HG02970 (cell line): Measurements from ENCODE around the gene NR2E1.

Source experiments
- ATAC-seq: cut with Tn5 transposase; IDR thresholded peaks from one replicate; pipeline ENCODE4 v1.9.1; 2021; ENCODE audit warnings: mild to moderate bottlenecking, moderate library complexity, moderate number of reproducible peaks; ENCODE audit not compliant: unreplicated experiment, low FRiP score

The NR2E1 gene

GRCh38 chr6:108170332-108171290 is 4.8 kb downstream of the NR2E1 start:
- ATAC-seq, result no peak

DNA sequence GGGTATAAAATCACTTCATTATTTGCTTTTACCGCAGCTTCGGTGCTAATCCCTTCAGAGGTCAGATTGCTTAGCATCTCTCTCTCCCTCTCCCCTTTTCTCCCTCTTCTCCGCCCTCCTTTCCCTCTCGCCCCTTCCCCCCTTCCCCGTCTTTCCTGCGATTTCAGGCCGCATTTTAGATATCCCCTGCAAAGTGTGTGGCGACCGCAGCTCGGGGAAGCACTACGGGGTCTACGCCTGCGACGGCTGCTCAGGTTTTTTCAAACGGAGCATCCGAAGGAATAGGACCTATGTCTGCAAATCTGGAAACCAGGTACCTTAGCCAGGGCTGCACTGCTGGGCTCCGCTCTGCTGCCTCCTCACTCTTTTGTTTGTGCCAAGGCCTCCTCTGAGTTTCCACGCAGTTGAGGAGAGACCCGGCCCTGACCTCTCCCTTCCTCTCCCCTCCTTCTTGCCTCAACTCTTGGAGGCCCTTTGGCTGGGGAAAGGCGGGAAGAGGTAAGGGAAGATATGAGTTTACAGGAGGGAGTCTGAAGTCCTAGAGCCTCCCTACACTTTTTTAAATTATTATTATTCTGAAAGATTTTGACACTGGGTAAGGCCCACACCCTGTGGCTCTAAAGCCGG is 5.6 kb downstream of the NR2E1 start:
- ATAC-seq, result no peak

DNA sequence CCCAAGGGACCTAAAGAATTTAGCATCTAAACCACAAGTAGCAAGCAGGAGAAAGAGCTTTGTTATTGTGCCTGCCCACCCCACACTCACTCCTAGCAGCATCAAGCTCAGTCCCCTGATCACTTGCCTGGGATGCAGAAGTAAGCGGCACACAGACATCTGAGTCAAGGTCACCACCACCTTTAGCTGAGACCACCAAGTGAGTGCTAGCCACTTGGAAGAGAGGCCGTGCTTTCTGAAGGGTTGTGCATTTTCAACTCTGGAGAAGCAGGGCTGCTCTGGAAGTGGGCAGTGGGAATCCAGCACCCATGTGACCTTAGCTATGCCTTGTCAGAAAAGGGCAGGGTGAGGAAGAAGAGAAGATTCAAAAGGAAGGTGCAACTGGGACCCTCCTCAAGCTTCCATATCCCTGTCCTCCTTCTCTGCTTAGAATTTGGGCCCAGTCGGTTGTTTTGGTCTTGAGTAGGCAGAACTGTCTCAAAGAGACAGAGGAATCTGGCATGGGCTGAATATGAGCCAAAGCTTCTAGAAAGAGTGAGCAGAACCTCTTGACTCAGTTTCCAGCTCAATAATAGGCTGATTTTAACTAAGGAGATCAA is 6.2 kb downstream of the NR2E1 start:
- ATAC-seq, result no peak

DNA sequence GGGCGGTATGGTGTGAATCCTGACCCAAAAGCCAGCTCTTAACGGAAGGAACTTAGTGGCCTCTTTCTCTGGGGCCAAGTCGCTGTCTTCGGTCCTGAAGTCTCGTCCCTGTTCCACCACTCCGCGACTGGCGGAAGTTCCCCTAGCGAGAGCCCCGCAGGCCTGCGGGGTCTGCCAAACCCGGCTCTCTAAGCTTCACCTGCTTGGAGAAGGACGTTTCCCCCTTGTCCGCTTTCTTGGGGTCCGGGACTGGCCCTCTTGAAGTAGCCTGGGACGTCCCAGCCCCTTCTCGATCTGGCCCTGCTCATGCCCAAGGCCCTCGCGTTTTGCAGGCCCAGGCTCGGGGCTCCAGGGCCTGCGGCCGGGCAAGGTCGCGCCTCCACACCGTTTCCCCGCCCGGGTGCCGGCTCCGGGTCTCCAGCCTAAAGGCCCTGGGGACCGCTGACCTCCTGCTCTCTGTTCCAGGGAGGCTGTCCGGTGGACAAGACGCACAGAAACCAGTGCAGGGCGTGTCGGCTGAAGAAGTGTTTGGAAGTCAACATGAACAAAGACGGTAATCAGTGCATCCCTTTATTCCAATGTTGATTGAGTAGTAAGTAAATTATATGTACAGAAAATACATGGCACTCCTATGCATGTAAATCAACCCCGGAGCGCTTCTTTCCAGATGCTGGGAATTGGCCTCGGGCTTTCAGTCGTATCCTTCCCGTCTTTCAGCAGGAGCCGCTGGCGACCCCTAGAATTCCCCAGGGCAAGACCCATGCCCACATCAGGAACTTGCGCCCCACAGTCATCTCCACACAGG is 8.8 kb downstream of the NR2E1 start:
- no peak for ATAC-seq

DNA sequence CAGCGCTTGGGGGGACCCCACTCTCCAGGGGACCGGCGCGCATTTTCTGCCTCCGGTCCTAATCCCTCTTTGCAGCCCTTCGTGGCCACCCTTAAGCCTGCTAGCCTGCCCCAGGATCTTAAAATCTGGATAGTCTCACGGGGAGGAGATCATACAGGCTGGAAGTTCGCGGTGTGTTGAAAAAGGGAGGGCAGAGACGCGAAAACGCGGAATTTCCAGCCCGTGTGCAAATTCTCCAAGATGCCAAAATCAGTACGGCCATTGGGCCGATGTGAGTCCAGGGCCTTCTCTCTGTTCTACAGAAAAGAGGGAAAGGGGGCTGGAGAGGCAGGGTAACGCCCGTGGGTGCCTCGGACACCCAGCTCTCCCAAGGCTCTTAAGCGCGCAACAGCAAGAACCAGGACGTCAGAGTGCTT is 9.4 kb downstream of the NR2E1 start:
- ATAC-seq, result no peak

- no peak for ATAC-seq
Measured at GRCh38 chr6:108175592-108176279, 9.9 kb downstream of the NR2E1 start.

DNA sequence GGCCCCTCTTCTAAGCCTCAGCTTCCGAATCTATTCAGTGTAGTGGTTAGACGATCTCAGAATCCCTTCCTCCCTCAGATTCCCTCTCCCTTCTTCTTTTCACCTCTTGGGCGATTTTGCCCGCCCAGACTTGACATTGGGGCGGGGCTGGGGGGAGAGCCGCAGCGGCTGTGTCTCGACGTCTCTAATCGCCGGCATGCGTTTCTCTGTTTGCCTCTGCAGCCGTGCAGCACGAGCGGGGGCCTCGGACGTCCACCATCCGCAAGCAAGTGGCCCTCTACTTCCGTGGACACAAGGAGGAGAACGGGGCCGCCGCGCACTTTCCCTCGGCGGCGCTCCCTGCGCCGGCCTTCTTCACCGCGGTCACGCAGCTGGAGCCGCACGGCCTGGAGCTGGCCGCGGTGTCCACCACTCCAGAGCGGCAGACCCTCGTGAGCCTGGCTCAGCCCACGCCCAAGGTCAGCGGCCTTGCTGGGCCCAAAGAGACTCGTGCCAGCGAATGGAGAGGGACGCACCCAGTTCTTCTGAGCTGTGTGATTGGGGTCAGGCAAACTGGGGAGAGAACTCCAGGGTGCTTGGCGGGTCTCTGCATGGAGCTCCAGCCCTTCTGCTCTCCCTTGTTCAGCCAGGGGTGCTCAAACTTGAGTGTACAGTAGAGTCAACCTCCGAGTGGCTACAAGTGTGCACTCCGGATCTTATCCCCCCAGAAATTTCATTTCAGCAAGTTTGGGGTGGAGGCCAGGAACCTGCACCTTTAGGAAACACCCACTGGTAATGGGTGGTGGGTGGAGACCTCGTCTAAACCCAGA is 10.7 kb downstream of the NR2E1 start:
- no peak for ATAC-seq

- no peak for ATAC-seq
Measured at GRCh38 chr6:108179741-108180140, 13.9 kb downstream of the NR2E1 start.

DNA sequence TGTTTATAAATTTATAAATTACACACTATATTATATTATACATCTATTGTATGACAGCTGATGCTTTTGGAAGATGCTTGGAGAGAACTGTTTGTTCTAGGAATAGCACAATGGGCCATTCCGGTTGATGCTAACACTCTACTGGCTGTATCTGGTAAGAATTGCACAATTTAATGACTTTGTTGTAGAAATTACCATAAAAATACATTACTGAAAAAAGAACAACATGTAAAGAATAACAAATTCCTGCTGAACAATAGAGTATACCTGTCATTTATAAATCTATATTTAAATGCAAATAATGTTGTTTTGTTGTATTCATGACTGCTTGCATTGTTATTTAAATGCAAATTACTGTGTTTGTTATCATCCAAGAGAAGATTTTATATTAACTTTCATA is 14.4 kb downstream of the NR2E1 start:
- no peak for ATAC-seq

DNA sequence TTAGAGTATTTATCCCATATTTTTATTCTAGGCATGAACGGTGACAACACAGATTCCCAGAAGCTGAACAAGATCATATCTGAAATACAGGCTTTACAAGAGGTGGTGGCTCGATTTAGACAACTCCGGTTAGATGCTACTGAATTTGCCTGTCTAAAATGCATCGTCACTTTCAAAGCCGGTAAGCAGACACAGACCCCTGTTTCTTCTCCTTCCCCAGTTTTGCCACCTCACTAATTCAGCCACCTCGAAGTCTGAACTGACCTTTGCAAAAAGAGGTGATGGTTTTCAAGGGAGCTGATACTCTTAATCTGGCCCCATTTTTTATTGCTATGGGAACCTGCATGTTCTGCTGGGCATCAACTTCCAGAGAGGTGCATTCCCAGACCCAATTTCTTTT is 15.0 kb downstream of the NR2E1 start:
- ATAC-seq, result no peak

DNA sequence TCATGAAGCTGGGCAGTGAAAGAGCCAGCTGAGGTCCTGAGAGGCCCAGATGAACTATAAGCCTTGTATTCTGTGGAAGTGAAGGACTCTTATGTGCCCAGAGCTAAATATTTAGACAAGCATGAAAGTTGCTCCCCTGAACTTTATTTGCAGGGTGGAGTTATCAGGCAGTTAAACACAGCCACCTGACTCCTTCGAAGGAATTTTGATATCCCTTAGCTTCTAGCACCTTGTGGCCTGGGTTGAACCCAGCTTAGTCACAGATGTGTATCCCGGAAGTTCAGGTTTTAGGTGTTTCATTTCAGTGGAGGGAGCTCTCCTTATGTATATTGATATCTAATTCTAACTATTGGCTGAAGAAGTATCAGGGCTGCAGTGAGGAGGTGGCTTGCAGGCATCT is 20.4 kb downstream of the NR2E1 start:
- ATAC-seq, result no peak

DNA sequence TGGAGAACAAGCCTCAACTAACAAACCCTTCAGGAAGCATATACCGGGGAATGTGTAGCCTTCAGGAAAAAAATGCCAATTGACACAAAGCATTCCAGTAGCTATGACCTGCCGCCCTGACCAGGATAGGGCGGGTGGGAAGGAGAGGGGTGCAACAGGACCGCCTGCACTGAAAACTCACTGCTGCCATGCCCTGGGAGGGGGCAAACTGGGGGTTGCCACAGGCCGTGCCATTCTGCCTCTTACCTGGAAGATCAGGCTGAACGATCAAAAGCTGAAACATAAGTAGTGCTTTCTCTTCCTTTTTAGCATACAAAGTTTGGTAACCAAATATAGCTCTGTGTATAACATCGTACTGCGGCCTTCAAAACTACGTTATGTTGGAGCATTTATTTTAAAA is 21.7 kb downstream of the NR2E1 start:
- ATAC-seq, result no peak

- ATAC-seq, result no peak
Measured at GRCh38 chr6:108193131-108193530, 27.3 kb downstream of the NR2E1 start.

GRCh38 chr6:108193835-108194234 is 28.0 kb downstream of the NR2E1 start:
- ATAC-seq, result no peak

DNA sequence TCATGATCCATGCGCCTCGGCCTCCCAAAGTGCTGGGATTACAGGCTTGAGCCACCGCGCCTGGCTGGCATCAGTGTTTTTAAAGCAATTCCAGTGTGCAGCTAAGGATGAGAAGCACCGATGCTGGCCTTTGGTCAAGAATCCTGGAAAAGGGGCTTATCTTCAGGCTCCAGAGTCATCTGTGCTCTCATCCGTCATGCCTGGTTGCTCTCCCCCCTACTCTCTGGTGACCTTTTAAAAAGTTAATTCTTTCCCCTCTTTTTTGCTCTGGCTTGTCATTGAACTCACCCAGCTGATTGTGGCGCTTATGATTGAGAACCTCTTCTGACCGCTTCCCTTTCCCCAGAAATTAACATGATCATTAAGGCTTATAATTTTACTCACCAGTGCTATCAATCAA is 28.7 kb downstream of the NR2E1 start:
- no peak for ATAC-seq

DNA sequence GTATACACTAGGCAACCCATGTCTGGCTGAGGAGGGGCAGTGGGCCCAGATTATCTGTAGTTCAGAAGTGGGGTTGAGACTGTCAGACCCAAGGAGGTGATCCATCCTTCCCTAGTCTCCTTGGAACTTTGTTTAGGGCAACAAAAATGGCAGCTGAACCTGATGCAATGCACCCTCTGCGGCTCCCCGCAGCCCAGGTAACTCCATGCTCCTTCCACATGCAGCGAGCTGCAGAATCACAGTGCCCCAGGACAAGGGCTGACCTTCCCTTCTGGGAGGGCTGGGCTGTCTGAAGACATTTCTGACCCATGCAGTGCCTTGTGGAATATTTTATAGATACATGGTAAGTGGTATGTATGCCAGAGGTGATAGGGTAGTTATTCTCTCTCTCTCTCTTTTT is 29.4 kb downstream of the NR2E1 start:
- no peak for ATAC-seq

GRCh38 chr6:108198761-108199498 is 33.1 kb downstream of the NR2E1 start:
- no peak for ATAC-seq

GRCh38 chr6:108200186-108200585 is 34.4 kb downstream of the NR2E1 start:
- no peak for ATAC-seq

- no peak for ATAC-seq
Measured at GRCh38 chr6:108200631-108201030, 34.8 kb downstream of the NR2E1 start.
